HCT116 (cell line): ENCODE measurements around the gene CTIF. TPM values are rescaled to one million over a fixed set of nuclear protein-coding genes. Genes with fewer than 3 reads are reported as not detected.

Experiments used
- ATAC-seq: fragments of 200-7000 bp; cut with Tn5 transposase; 2 replicates; pipeline ENCODE4 v1.9.1; 2020; ENCODE audit warnings: mild to moderate bottlenecking, moderate library complexity
- BruUV-seq: library from RNA; stranded (reverse); fragments of 400-500 nt; replicated peaks from 2 replicates; lab custom pipeline; 2021; lab: Mats Ljungman, UMichigan
- CTCF ChIA-PET: fragments of 300-600 bp; sonication (Branson Sonifier 250); formaldehyde crosslinking; loops from one replicate; lab custom pipeline; 2021; ENCODE audit warnings: antibody characterized with exemption; lab: Charles Lee
- POLR2A ChIA-PET: fragments of 300-600, 350-600 bp; sonication (Branson Sonifier 250); formaldehyde crosslinking; loops from one replicate; lab custom pipeline; 2021; ENCODE audit warnings: antibody characterized with exemption; lab: Charles Lee
- RAD21 ChIA-PET, 2 experiments: fragments of 300-600 bp; sonication (Branson Sonifier 250); formaldehyde crosslinking; loops; one replicate each; lab custom pipeline; 2023; ENCODE audit warnings: low total read pairs in 2 of 2; ENCODE audit not compliant: uncharacterized antibody in 2 of 2, unreplicated experiment in 2 of 2, low non-redundant PET in 1 of 2; lab: Charles Lee
- DNase-seq: peaks from one replicate; pipeline ENCODE4 v3.0.0-alpha.2; 2010; ENCODE audit warnings: low read depth, low spot score
- H2AFZ ChIP-seq: fragments of 200-600 bp; shearing (Covaris generic), sonication (generic); 2 replicates; pipeline ENCODE4 v1.6.1; 2017; ENCODE audit warnings: low read depth, mixed run types, mixed read lengths, antibody characterized with exemption, low read length; ENCODE audit not compliant: poor library complexity, severe bottlenecking
- H3K27ac ChIP-seq: 2 replicates; pipeline ENCODE4 v1.5.1; 2012; ENCODE audit warnings: low read depth, low read length
- H3K27me3 ChIP-seq: fragments of 200-600 bp; sonication (generic); 2 replicates; pipeline ENCODE4 v1.6.1; 2016; ENCODE audit warnings: mixed run types, low read length, mixed read lengths; ENCODE audit not compliant: insufficient read depth
- H3K36me3 ChIP-seq, 2 experiments: fragments of 200-500 bp in 1 of 2; fragments of 200-600 bp in 1 of 2; sonication (Bioruptor generic) in 1 of 2; sonication (generic) in 1 of 2; 2 replicates each; pipeline versions ENCODE4 v1.5.1 to v1.6.1; 2014 to 2016; ENCODE audit warnings: low read length in 2 of 2, inconsistent platforms in 1 of 2, mixed read lengths in 1 of 2, mixed run types in 1 of 2; ENCODE audit not compliant: insufficient read depth in 2 of 2, control insufficient read depth in 1 of 2
- H3K4me1 ChIP-seq, 2 experiments: fragments of 200-600 bp in 1 of 2; sonication (generic) in 1 of 2; 2 replicates each; pipeline versions ENCODE4 v1.5.1 to v1.6.1; 2012 to 2017; ENCODE audit warnings: low read length in 2 of 2, inconsistent platforms in 1 of 2, mild to moderate bottlenecking in 1 of 2, mixed read lengths in 1 of 2, mixed run types in 1 of 2, moderate library complexity in 1 of 2; ENCODE audit not compliant: insufficient read depth in 2 of 2, control insufficient read depth in 1 of 2
- H3K4me2 ChIP-seq: fragments of 200-600 bp; sonication (generic); 2 replicates; pipeline ENCODE4 v1.6.1; 2017; ENCODE audit warnings: mixed run types, low read length, mixed read lengths
- H3K4me3 ChIP-seq, 2 experiments: fragments of 200-600 bp in 1 of 2; sonication (generic) in 1 of 2; replicated peaks in 1 of 2; 2 replicates each; pipeline ENCODE4 v1.5.1; 2011 to 2016; ENCODE audit warnings: low read length in 2 of 2, control low read depth in 1 of 2, low read depth in 1 of 2, mild to moderate bottlenecking in 1 of 2, mixed read lengths in 1 of 2, mixed run types in 1 of 2
- H3K79me2 ChIP-seq: fragments of 200-600 bp; sonication (generic); 2 replicates; pipeline ENCODE4 v1.6.1; 2017; ENCODE audit warnings: mild to moderate bottlenecking, mixed run types, low read length, moderate library complexity, mixed read lengths; ENCODE audit not compliant: insufficient read depth
- H3K9ac ChIP-seq: fragments of 200-600 bp; sonication (generic); 2 replicates; pipeline ENCODE4 v1.6.1; 2016; ENCODE audit warnings: low read length, mixed read lengths
- H3K9me2 ChIP-seq: fragments of 200-600 bp; sonication (generic), shearing (Covaris generic); 2 replicates; pipeline ENCODE4 v1.6.1; 2017; ENCODE audit warnings: mixed run types, mild to moderate bottlenecking, moderate library complexity; ENCODE audit not compliant: insufficient read depth
- H3K9me3 ChIP-seq, 2 experiments: fragments of 200-500 bp in 1 of 2; fragments of 200-600 bp in 1 of 2; sonication (Bioruptor generic) in 1 of 2; sonication (generic) in 1 of 2; 2 replicates each; pipeline ENCODE4 v1.6.1; 2014 to 2017; ENCODE audit warnings: low read length in 2 of 2, mixed read lengths in 2 of 2, inconsistent platforms in 1 of 2, low read depth in 1 of 2, mild to moderate bottlenecking in 1 of 2, mixed run types in 1 of 2, moderate library complexity in 1 of 2; ENCODE audit not compliant: control insufficient read depth in 1 of 2, insufficient read depth in 1 of 2
- H4K20me1 ChIP-seq: fragments of 200-600 bp; sonication (generic), shearing (Covaris generic); 2 replicates; pipeline ENCODE4 v1.6.1; 2017; ENCODE audit warnings: mixed run types, mild to moderate bottlenecking, moderate library complexity; ENCODE audit not compliant: insufficient read depth
- CBX3 ChIP-seq: IDR thresholded peaks from 2 replicates; pipeline ENCODE4 v1.6.1; 2012; ENCODE audit warnings: low read depth
- CEBPB ChIP-seq: IDR thresholded peaks from 2 replicates; pipeline ENCODE4 v1.6.1; 2012; ENCODE audit warnings: low read depth
- EGR1 ChIP-seq: IDR thresholded peaks from 2 replicates; pipeline ENCODE4 v1.6.1; 2012; ENCODE audit warnings: low read depth
- ELF1 ChIP-seq: IDR thresholded peaks from 2 replicates; pipeline ENCODE4 v1.6.1; 2012; ENCODE audit warnings: low read depth, borderline replicate concordance
- EZH2 ChIP-seq: fragments of 200-600 bp; sonication (generic); IDR thresholded peaks from 2 replicates; pipeline ENCODE4 v1.6.1; 2017; ENCODE audit warnings: antibody characterized with exemption, mixed run types
- EZH2phosphoT487 ChIP-seq: fragments of 200-600 bp; IDR thresholded peaks from 2 replicates; pipeline ENCODE4 v1.6.1; 2018; ENCODE audit warnings: antibody characterized with exemption, borderline replicate concordance
- FOSL1 ChIP-seq: IDR thresholded peaks from 2 replicates; pipeline ENCODE4 v1.6.1; 2012; ENCODE audit warnings: low read depth
- POLR2AphosphoS5 ChIP-seq: IDR thresholded peaks from 2 replicates; pipeline ENCODE4 v1.6.1; 2011; ENCODE audit warnings: mild to moderate bottlenecking, low read depth, low read length, moderate library complexity
- SIN3A ChIP-seq: IDR thresholded peaks from 2 replicates; pipeline ENCODE4 v1.6.1; 2012; ENCODE audit warnings: low read depth
- SP1 ChIP-seq: IDR thresholded peaks from 2 replicates; pipeline ENCODE4 v1.6.1; 2012; ENCODE audit warnings: low read depth
- TCF7L2 ChIP-seq: IDR thresholded peaks from 2 replicates; pipeline ENCODE4 v1.7.0; 2011; ENCODE audit warnings: borderline replicate concordance, inconsistent platforms; ENCODE audit not compliant: insufficient read depth, insufficient read length; ENCODE audit errors: extremely low read depth
- YY1 ChIP-seq: IDR thresholded peaks from 2 replicates; pipeline ENCODE4 v1.6.1; 2011; ENCODE audit warnings: low read length, low read depth, moderate library complexity, mild to moderate bottlenecking; ENCODE audit not compliant: insufficient replicate concordance; ENCODE audit errors: extremely low read depth
- ZNF274 ChIP-seq: fragments of 200-500 bp; sonication (Bioruptor generic); IDR thresholded peaks from 2 replicates; pipeline ENCODE4 v1.6.1; 2014; ENCODE audit warnings: mild to moderate bottlenecking, low read depth, low read length, inconsistent platforms
- intact Hi-C: fragments of 100-400 bp; cut with micrococcal nuclease; formaldehyde crosslinking; loops from 2 replicates; pipeline ENCODE4 v1.10.0; 2022
- total RNA-seq: library from RNA; stranded (reverse); gene quantifications from one replicate; pipeline ENCODE4 v1.2.1, GENCODE V29; 2021; ENCODE audit not compliant: unreplicated experiment
- TF ChIP-seq, protein P1 (sequence below): IDR thresholded peaks from 2 replicates; pipeline ENCODE4 v1.6.1; 2012
- TF ChIP-seq, protein P2 (sequence below): IDR thresholded peaks from 2 replicates; pipeline ENCODE4 v1.6.1; 2012; ENCODE audit warnings: low read depth
- TF ChIP-seq, protein P3 (sequence below): IDR thresholded peaks from 2 replicates; pipeline ENCODE4 v1.6.1; 2012

CTIF gene
- total RNA-seq, 1 experiment from 2014 or later, result 19.7 TPM

DNA sequence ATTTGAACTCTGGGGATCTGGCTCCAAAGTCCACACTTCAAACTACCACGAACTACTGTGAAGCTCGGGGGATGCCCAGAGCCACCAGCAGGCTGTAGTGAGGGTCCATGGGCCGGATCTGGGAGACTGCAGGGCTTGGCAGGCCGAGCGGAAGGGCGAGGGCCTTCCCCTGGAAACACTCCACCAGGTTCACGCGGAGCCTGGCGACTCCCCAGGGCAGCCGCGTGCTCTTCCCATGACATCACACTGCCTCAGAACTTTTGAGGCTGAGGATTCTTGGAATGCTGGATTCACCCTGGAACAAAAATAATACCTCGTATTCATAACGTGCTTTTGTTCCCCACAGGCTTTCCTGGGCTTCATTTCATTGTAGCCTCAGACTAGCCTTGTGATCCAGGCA lies 210.9 kb downstream of the CTIF start:
- Histone ChIP-seq H3K9ac (no peak overlapping the region), H4K20me1 (no peaks in the 10 kb centered on the region), H3K9me2 (no peaks in the 10 kb centered on the region), H3K4me1 (peaks cover 0 to 4% of the 10 kb centered on the region in 2 experiments; a peak in 1 of 4 replicates), H3K79me2 (no peaks in the 10 kb centered on the region), H2AFZ (no peak overlapping the region), H3K4me2 (no peak overlapping the region), H3K36me3 (no peaks in the 10 kb centered on the region), H3K27me3 (no peaks in the 10 kb centered on the region), H3K4me3 (no peak overlapping the region), H3K27ac (no peak overlapping the region), H3K9me3 (no peaks in the 10 kb centered on the region)
- intact Hi-C loops, result no loop called here
- RAD21 ChIA-PET, result no interaction called here
- DNase-seq (no peak), ATAC-seq (no peak)
- CTCF ChIA-PET, result no interaction called here
- POLR2A ChIA-PET, result no interaction called here
- no peak for TF ChIP-seq POLR2AphosphoS5
- TF ChIP-seq CEBPB, result no peak
- TF ChIP-seq, protein P1, sequence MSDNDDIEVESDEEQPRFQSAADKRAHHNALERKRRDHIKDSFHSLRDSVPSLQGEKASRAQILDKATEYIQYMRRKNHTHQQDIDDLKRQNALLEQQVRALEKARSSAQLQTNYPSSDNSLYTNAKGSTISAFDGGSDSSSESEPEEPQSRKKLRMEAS, result no peak
- no peak for TF ChIP-seq EZH2phosphoT487
- TF ChIP-seq, protein P2, sequence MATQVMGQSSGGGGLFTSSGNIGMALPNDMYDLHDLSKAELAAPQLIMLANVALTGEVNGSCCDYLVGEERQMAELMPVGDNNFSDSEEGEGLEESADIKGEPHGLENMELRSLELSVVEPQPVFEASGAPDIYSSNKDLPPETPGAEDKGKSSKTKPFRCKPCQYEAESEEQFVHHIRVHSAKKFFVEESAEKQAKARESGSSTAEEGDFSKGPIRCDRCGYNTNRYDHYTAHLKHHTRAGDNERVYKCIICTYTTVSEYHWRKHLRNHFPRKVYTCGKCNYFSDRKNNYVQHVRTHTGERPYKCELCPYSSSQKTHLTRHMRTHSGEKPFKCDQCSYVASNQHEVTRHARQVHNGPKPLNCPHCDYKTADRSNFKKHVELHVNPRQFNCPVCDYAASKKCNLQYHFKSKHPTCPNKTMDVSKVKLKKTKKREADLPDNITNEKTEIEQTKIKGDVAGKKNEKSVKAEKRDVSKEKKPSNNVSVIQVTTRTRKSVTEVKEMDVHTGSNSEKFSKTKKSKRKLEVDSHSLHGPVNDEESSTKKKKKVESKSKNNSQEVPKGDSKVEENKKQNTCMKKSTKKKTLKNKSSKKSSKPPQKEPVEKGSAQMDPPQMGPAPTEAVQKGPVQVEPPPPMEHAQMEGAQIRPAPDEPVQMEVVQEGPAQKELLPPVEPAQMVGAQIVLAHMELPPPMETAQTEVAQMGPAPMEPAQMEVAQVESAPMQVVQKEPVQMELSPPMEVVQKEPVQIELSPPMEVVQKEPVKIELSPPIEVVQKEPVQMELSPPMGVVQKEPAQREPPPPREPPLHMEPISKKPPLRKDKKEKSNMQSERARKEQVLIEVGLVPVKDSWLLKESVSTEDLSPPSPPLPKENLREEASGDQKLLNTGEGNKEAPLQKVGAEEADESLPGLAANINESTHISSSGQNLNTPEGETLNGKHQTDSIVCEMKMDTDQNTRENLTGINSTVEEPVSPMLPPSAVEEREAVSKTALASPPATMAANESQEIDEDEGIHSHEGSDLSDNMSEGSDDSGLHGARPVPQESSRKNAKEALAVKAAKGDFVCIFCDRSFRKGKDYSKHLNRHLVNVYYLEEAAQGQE, result no peak
- TF ChIP-seq YY1, result no peak
- TF ChIP-seq SP1, result no peak
- no peak for TF ChIP-seq CBX3
- TF ChIP-seq, protein P3, sequence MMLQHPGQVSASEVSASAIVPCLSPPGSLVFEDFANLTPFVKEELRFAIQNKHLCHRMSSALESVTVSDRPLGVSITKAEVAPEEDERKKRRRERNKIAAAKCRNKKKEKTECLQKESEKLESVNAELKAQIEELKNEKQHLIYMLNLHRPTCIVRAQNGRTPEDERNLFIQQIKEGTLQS, result no peak
- TF ChIP-seq FOSL1, result no peak
- TF ChIP-seq EGR1, result no peak
- TF ChIP-seq SIN3A, result no peak
- TF ChIP-seq TCF7L2, result no peak
- no peak for TF ChIP-seq ZNF274
- TF ChIP-seq ELF1, result no peak
- no peak for TF ChIP-seq EZH2
- no TSS peak for BruUV-seq
